Calu3 (cell line): ENCODE data around the gene TENM4. TPM values are rescaled to one million over a fixed set of nuclear protein-coding genes. Genes with fewer than 3 reads are reported as not detected.

Experiments used
- BruUV-seq: library from RNA; stranded (reverse); fragments of 400-500 nt; replicated peaks from 2 replicates; lab custom pipeline; 2021; lab: Mats Ljungman, UMichigan
- CTCF ChIA-PET: fragments of 300-600 bp; sonication (Branson Sonifier 250); formaldehyde crosslinking; loops from one replicate; lab custom pipeline; 2022; ENCODE audit warnings: antibody characterized with exemption; lab: Charles Lee
- DNase-seq: peaks from one replicate; pipeline ENCODE4 v3.0.0; 2022
- H3K27ac Mint-ChIP-seq: one replicate; pipeline ENCODE4 v1.8.0; 2022; ENCODE audit warnings: mixed read lengths; ENCODE audit not compliant: unreplicated experiment
- H3K27me3 Mint-ChIP-seq: one replicate; pipeline ENCODE4 v1.8.0; 2022; ENCODE audit warnings: mixed read lengths; ENCODE audit not compliant: unreplicated experiment
- H3K36me3 Mint-ChIP-seq: one replicate; pipeline ENCODE4 v1.8.0; 2022; ENCODE audit warnings: mild to moderate bottlenecking, moderate library complexity, mixed read lengths; ENCODE audit not compliant: insufficient read depth, unreplicated experiment
- H3K4me1 Mint-ChIP-seq: one replicate; pipeline ENCODE4 v1.8.0; 2022; ENCODE audit warnings: mild to moderate bottlenecking, low read depth, mixed read lengths; ENCODE audit not compliant: unreplicated experiment
- H3K4me3 Mint-ChIP-seq: one replicate; pipeline ENCODE4 v1.8.0; 2022; ENCODE audit warnings: mild to moderate bottlenecking, low read depth, moderate library complexity, mixed read lengths; ENCODE audit not compliant: unreplicated experiment
- H3K9me3 Mint-ChIP-seq: one replicate; pipeline ENCODE4 v1.8.0; 2022; ENCODE audit warnings: low read depth, mixed read lengths; ENCODE audit not compliant: unreplicated experiment
- CTCF ChIP-seq: fragments of 200-600 bp; IDR thresholded peaks from one replicate; pipeline ENCODE4 v1.8.0; 2022; ENCODE audit warnings: antibody characterized with exemption; ENCODE audit not compliant: unreplicated experiment
- intact Hi-C: fragments of 100-400 bp; cut with micrococcal nuclease; formaldehyde crosslinking; loops from one replicate; pipeline ENCODE4 v1.10.0; 2022; ENCODE audit not compliant: unreplicated experiment
- total RNA-seq: library from RNA; stranded (reverse); gene quantifications from 2 replicates; pipeline ENCODE4 v1.2.3, GENCODE V29; 2022

Gene TENM4
- total RNA-seq, 1 experiment from 2014 or later: not detected

- peaks cover 10% of the 10 kb centered on the region for H3K4me1 Mint-ChIP-seq
- H3K27ac Mint-ChIP-seq: no peak overlapping the region
- H3K36me3 Mint-ChIP-seq: no peaks in the 10 kb centered on the region
- H3K4me3 Mint-ChIP-seq: no peak overlapping the region
- H3K9me3 Mint-ChIP-seq: no peaks in the 10 kb centered on the region
- BruUV-seq: no TSS peak
- intact Hi-C loops: no loop called here
- DNase-seq: no peak
- CTCF ChIA-PET: no interaction called here
- no peak for TF ChIP-seq CTCF
- peaks cover 97% of the 10 kb centered on the region for H3K27me3 Mint-ChIP-seq
These were observed 729.1 kb downstream of the TENM4 start for GRCh38 chr11:78711735-78712134.

GRCh38 chr11:78710417-78710816 lies 730.4 kb downstream of the TENM4 start:
- intact Hi-C loops: no loop called here
- H3K9me3 Mint-ChIP-seq: no peaks in the 10 kb centered on the region
- no peak for DNase-seq
- no TSS peak for BruUV-seq
- H3K36me3 Mint-ChIP-seq: no peaks in the 10 kb centered on the region
- no peak for TF ChIP-seq CTCF
- CTCF ChIA-PET: no interaction called here
- peaks cover 2% of the 10 kb centered on the region for H3K4me1 Mint-ChIP-seq
- no peak overlapping the region for H3K27ac Mint-ChIP-seq
- no peak overlapping the region for H3K4me3 Mint-ChIP-seq
- H3K27me3 Mint-ChIP-seq: peaks cover 97% of the 10 kb centered on the region

GRCh38 chr11:78708388-78708787 lies 732.4 kb downstream of the TENM4 start:
- no peak overlapping the region for H3K4me3 Mint-ChIP-seq
- no TSS peak for BruUV-seq
- no peaks in the 10 kb centered on the region for H3K36me3 Mint-ChIP-seq
- CTCF ChIA-PET: interaction anchor here (0.6 kb wide), 1 partner anchor 233 kb away, joined by 5 read pairs; no protein-coding TSS in a partner anchor
- no peak for DNase-seq
- intact Hi-C loops: no loop called here
- no peak overlapping the region for H3K27ac Mint-ChIP-seq
- peaks cover 87% of the 10 kb centered on the region for H3K27me3 Mint-ChIP-seq
- no peaks in the 10 kb centered on the region for H3K9me3 Mint-ChIP-seq
- no peak for TF ChIP-seq CTCF
- no peaks in the 10 kb centered on the region for H3K4me1 Mint-ChIP-seq

- TF ChIP-seq CTCF: no peak
- intact Hi-C loops: no loop called here
- no TSS peak for BruUV-seq
- Mint-ChIP-seq H3K4me3 (no peak overlapping the region), H3K4me1 (no peaks in the 10 kb centered on the region), H3K36me3 (no peaks in the 10 kb centered on the region), H3K27ac (no peak overlapping the region), H3K27me3 (peaks cover 85% of the 10 kb centered on the region), H3K9me3 (no peaks in the 10 kb centered on the region)
- no peak for DNase-seq
- CTCF ChIA-PET: no interaction called here
These were observed 734.3 kb downstream of the TENM4 start for GRCh38 chr11:78706551-78706950.
